ENCODE data around the gene CAMP.

CAMP gene

DNA sequence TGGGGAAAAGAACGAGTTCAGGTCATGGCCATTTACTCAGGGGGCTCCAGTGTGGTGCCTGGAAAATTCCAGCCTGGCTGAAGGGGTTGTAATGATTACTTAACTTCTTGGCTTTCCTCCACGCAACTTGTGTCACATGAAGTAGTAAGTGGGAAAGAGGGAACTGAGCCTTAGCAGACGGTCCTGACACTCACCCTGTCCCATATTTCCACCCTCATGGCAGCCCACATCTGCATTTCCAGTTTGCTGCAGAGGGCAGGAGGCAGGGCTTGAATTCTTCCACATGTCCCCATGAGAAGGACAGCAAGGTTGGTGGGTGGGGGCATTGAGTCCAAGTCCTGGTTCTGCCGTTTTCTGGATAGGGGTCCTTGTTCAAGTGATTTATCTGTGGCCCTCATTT lies 7.8 kb upstream of the CAMP start:
- no peak for DNase-seq

DNA sequence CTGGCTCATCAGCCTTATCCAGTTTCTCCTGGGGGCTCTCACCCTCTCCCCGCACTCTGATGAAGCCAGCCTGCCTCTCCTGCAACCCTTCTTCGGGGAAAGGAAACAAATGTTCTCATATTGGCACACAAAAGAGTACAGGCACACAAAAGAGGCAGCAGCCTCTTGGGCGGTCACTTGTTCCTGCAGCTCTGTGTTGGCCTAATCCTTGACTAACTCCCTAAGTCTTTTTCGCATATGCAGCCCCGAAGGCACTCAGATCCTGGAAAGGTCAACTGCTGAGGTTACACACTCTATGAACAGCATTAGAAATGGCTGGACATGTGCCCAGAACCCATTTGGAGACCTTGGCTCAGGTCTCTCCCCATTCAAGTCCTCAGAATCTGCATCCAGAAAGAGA lies 7.4 kb upstream of the CAMP start:
- no peak for DNase-seq

- DNase-seq = no peak
These were observed 5.8 kb upstream of the CAMP start for GRCh38 chr3:48217449-48217848.

DNA sequence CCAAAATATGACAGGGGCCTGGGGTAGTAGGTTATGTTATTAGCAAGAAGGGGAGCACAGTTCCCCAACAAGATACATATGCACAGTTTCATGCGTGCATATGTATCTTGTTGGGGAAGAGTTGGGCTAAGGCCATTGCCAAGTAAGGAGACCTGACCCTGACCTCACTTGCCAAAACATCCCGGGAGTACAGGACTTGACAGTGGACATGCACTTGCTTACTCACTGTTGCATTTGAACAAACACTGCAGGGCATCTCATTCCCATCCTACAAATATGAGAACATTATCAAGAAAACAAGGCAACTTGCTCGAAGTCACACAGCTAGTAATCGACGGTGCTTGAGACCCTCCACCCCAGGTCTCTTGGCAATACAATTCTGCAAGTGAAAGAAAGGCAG lies 4.8 kb upstream of the CAMP start:
- no peak for DNase-seq

DNA sequence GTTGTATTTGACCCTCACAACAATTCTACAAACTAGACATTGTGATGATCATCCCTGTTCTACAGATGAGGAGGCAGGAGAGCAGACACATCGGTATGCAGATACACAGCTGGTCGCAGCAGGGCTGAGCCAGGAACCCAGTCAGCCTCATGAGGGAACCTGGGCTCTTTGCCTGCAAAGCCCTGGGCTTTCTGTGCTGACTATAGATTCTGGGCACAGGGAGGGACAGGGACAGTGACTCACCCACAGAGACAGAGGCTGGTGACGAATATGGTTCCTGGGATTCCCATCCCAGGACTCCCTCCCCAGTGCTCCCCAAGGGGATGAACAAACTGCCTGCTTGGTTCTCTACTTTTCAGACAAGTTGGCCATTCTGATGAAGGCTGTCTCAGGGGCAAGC lies 3.8 kb upstream of the CAMP start:
- no peak for DNase-seq

- DNase-seq = no peak
These were observed 2.5 kb upstream of the CAMP start for GRCh38 chr3:48220746-48221145.

- no peak for DNase-seq
These were observed 2.3 kb downstream of the CAMP start for GRCh38 chr3:48225587-48225986.

DNA sequence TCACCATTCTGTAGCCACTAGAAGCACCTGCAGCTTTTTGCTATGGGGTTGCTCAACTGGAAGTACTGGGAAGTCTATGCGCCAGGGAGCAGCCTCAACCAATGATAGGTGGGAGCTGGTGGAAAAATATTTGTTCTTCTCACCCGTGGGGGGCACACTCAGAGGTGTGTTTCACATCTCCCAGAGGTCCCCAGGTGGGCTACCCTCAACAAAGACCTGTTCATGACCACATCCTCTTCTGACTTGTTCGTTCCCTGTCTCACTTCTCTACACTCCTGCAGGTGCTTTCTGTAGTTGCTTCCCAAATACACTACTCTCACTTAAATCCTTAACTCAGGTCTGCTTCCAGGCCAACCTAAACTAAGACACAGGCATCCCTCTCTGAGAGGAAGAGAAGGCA lies 3.6 kb downstream of the CAMP start:
- DNase-seq = no peak

DNA sequence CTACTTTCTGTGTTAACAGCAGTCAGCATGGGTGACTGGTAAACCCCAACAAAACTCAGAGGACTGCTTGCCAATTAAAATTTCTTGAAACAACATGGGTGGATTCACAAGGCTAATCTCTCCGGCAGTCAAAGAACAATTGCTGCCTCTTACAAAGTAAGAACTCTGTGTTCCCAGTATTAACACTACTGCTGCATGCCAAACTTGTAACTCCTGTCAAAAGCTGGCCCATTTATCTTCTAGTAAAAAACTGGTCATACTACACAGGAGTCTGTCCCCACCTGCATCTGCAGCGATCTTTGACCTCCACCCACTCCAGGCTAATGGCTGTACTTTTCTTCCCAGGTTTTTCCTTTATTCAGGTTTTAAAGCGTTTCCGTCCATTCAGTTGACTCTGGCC lies 8.9 kb downstream of the CAMP start:
- DNase-seq = no peak

GRCh38 chr3:48232734-48233133 lies 9.4 kb downstream of the CAMP start:
- DNase-seq = peak; percentile 16

GRCh38 chr3:48233542-48233941 lies 10.2 kb downstream of the CAMP start:
- DNase-seq = no peak

- DNase-seq = no peak
These were observed 13.2 kb downstream of the CAMP start for GRCh38 chr3:48236531-48236930.

- no peak for DNase-seq
These were observed 15.3 kb downstream of the CAMP start for GRCh38 chr3:48238531-48239085.

DNA sequence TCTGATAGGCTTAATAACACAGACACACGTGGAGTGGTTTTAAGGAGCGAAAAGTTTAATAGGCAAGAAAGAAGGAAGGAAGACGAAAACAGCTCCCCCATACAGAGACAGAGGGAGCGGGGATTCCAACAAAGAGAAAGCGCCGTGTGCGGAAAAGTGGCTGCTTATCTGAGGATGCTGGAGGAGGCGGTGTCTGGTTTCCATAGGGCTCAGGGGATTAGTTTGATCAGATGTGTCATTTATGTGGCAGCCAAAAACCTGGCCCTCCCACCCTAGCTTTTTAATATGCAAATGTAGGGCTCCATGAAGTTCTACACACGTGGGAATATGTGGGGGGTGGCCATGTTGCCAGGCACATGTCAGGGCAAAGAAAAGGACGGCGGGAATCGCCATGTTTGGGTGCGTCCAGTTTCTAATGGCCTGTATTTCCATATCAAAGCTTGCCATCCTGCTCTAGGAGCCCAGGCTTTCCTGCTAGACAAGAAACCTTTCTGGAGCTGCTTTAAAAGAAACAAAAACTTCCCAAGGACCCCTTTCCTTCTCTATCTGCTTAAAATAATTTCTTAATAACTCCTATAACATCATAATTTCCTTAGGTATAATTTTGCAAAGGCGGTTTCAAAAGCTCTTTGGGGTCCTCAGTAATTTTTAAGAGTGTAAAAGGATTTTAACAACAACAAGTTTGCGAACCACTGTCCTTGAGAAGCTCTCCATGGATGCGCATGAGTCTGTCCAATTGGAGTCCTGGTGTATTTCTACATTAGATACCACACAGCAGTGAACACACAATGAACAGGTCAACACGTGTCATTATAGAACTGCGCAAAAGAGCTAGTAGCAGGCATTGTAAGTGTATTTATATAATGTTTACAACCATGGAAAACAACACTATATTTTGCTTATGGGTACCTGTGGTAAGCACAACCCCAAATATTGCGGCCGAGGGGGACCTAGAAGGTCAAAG lies 17.0 kb downstream of the CAMP start:
- DNase-seq = no peak

DNA sequence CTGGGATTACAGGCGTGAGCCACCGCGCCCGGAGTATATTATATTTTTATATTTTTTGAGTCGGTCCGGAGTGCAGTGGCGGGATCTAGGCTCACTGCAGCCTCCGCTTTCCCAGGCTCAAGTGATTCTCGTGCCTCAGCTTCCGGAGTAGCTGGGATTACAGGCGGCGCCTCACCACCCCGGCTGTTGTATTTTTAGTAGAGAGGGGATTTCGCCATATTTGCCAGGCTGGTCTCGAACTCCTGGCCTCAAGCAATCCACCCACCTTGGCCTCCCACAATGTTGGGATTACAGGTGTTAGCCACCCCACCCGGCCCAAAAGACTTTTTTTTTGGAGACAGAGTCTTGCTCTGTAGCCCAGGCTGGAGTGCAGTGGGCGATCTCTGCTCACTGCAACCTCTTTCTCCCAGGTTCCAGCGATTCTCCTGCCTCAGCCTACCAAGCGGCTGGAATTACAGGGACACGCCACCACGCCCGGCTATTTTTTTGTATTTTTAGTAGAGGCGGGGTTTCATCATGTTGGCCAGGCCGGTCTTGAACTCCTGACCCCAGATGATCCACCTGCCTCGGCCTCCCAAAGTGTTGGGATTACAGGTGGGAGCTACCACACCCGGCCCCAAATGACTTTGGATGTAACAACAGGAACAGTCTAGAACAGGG lies 18.6 kb downstream of the CAMP start:
- no peak for DNase-seq

DNA sequence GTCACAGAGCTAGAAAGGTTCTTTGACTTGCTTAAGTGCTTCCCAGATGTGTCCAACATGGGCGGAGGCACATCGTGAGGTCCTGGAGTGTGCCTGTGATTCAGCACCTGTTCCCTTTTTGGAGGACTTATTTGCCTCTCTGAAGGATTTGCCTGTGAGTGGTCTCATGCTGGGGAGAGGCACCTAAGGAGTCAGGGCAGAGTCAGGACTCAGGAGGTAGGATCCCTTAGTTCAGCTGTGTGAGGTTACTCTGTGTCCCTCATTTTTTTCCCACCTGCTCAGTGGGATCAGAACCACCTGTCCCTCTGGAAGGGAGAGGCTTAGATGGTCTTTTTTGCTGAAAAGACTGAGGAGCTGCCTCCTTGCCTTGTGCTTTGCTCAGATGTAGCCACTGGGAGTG lies 20.6 kb downstream of the CAMP start:
- no peak for DNase-seq

GRCh38 chr3:48244461-48244860 lies 21.2 kb downstream of the CAMP start:
- no peak for DNase-seq

DNA sequence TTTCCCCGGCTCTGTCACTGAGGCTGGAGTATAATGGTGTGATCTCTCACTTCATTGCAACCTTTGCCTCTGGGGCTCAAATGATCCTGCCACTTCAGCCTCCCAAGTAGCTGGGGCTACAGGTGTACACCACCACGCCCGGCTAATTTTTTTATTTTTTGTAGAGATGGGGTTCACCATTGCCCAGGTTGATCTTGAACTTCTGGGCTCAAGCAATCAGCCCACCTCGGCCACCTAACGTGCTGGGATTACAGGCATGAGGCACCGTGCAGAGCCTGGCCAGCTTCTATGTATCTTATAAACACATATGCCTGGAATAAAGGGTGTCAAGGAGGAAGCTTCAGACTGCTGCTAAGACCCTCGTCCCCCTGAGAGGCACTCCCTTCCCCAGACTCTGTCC lies 21.8 kb downstream of the CAMP start:
- no peak for DNase-seq

GRCh38 chr3:48247401-48247811 lies 24.1 kb downstream of the CAMP start:
- no peak for DNase-seq

GRCh38 chr3:48248095-48248850 lies 25.0 kb downstream of the CAMP start:
- no peak for DNase-seq

GRCh38 chr3:48256557-48256956 lies 33.3 kb downstream of the CAMP start:
- no peak for DNase-seq

DNA sequence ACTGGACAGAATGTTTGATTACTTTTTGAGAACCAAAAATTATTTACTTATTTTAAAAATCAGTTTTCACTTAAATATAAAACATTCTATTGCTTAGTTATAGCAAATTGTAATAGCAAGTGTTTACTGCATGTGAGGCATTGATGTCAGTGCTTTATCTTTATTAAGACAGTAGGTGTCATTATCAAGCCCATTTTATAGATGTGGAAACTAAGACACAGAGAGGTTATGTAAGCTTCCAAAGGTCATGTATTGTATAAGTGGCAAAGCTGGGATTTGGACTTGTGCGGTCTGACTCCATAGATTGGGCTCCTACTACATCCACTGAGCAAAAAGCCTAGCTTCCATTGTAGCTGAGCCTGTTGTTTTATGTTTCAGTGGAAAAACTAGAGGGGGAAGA lies 35.2 kb downstream of the CAMP start:
- DNase-seq = no peak

GRCh38 chr3:48267782-48268181 lies 44.5 kb downstream of the CAMP start:
- DNase-seq = no peak
